ENCODE results near the gene PUSL1.

DNA sequence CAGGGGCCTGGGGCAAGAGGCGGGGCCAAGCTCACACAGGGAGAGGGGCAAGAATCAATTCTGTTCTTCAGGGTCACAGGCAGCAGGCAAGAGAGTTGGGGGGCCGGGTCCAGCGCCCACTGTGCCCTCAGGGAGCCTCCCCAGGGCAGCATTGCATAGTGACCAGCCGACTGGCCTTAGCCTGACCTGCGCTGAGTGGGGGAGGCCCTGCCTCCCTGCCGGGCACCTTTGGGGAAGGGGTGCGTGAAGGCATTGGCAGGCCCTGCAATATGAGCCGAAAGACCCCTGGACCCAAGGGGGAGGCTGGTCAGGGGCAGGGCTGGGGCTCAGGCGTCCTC lies 16.0 kb upstream of the PUSL1 start:
- TF ChIP-seq, protein P1, sequence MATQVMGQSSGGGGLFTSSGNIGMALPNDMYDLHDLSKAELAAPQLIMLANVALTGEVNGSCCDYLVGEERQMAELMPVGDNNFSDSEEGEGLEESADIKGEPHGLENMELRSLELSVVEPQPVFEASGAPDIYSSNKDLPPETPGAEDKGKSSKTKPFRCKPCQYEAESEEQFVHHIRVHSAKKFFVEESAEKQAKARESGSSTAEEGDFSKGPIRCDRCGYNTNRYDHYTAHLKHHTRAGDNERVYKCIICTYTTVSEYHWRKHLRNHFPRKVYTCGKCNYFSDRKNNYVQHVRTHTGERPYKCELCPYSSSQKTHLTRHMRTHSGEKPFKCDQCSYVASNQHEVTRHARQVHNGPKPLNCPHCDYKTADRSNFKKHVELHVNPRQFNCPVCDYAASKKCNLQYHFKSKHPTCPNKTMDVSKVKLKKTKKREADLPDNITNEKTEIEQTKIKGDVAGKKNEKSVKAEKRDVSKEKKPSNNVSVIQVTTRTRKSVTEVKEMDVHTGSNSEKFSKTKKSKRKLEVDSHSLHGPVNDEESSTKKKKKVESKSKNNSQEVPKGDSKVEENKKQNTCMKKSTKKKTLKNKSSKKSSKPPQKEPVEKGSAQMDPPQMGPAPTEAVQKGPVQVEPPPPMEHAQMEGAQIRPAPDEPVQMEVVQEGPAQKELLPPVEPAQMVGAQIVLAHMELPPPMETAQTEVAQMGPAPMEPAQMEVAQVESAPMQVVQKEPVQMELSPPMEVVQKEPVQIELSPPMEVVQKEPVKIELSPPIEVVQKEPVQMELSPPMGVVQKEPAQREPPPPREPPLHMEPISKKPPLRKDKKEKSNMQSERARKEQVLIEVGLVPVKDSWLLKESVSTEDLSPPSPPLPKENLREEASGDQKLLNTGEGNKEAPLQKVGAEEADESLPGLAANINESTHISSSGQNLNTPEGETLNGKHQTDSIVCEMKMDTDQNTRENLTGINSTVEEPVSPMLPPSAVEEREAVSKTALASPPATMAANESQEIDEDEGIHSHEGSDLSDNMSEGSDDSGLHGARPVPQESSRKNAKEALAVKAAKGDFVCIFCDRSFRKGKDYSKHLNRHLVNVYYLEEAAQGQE (IDR thresholded peaks at IDR 0.05; ENCODE audit: insufficient read depth in 1 of 2, low read depth in 2 of 2, low read length in 2 of 2): no peak
- TF ChIP-seq POLR2AphosphoS5 (IDR thresholded peaks at IDR 0.05; ENCODE audit: low read depth, low read length) (no peak), TAF1 (IDR thresholded peaks at IDR 0.05; ENCODE audit: borderline replicate concordance, insufficient read depth, low read length) (no peak), SIN3A (IDR thresholded peaks at IDR 0.05; ENCODE audit: borderline replicate concordance, insufficient read depth, low read length) (no peak), FOXP2 (optimal IDR thresholded peaks at IDR 0.05; ENCODE audit: borderline replicate concordance, extremely low read depth, extremely low read length, insufficient read depth) (no peak)
